Measurements from ENCODE around the gene PTGES3L.
"Not testable (repeated sequence)": the region's sequence is repeated elsewhere in the genome, so short reads cannot be mapped to it uniquely, and the experiment has no call there.

The PTGES3L gene

DNA sequence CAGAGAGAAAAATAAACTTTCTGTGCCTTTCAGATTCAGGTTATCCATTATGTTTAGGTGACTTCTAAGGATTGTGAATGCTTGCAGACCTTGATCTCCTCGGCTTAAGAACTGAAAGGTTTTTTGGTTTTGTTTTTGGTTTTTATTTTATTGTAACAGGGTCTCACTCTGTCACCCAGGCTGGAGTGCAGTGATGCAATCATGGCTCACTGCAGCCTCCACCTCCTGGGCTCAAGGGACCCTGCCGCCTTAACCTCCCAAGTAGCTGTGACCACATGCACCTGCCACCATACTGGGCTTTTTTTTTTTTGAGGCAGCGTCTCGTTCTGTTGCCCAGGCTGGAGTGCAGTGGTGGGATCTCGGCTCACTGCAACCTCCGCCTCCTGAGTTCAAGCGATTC lies 56.4 kb downstream of the PTGES3L start:
- Histone ChIP-seq H3K4me1 (ENCODE audit: control insufficient read depth, insufficient read depth, low read length) (peaks cover 32% of the 10 kb centered on the region), H3K9ac (ENCODE audit: low read length) (peak overlapping the region; percentile 51)
- H3K4me3 ChIP-seq (ENCODE audit: low read length); H3K9me3 ChIP-seq (ENCODE audit: control insufficient read depth, low read length); DNase-seq (ENCODE audit: low read depth); H3K27me3 ChIP-seq (replicated peaks; ENCODE audit: control insufficient read depth, insufficient read depth, low read length); H3K36me3 ChIP-seq (ENCODE audit: control insufficient read depth, insufficient read depth, low read length, severe bottlenecking): not testable (repeated sequence)

DNA sequence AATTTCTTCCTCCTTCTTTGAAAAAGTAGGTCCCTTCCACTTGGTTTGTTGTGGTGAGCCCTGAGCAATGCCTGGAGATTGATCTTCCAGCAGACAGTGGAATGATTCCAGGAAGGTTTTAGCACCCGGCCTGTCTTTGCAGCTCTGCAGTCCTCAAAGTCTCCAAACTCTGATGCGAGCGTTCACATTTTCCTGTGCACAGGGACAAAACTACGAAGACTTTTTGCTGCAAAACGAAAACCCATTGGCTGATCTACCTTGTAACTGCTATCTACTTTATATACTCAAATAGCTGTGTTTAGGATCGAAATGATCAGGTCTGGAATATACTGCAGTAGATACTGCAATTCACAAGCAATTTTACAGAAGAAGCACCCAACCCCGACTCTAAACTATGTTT lies 57.6 kb downstream of the PTGES3L start:
- Histone ChIP-seq H3K27me3 (replicated peaks; ENCODE audit: control insufficient read depth, insufficient read depth, low read length) (no peaks in the 10 kb centered on the region), H3K4me1 (ENCODE audit: control insufficient read depth, insufficient read depth, low read length) (peaks cover 30% of the 10 kb centered on the region), H3K4me3 (ENCODE audit: low read length) (no peak overlapping the region), H3K9ac (ENCODE audit: low read length) (peak overlapping the region; percentile 16), H3K9me3 (ENCODE audit: control insufficient read depth, low read length) (no peaks in the 10 kb centered on the region), H3K36me3 (ENCODE audit: control insufficient read depth, insufficient read depth, low read length, severe bottlenecking) (no peaks in the 10 kb centered on the region)
- no peak for DNase-seq (ENCODE audit: low read depth)

DNA sequence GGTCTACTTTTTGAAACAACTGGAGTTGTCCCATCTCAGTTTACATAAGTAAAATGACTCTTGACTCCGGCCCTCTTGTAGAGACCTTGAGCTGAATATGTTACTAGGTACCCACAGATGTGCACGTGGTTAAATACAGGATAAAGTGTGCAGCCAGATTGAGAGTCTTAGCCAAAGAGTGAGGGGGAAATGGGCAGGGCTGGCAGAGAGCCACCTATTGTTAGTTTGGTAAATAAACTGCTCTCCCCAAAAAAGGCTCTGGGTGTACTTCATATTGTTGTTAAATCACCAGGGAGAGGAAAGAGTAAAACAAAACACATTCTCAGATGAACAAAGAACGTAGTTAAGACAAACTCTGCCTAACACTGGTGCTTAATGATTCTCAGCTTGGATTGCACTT lies 59.0 kb downstream of the PTGES3L start:
- H3K4me1 ChIP-seq (ENCODE audit: control insufficient read depth, insufficient read depth, low read length) = peaks cover 30% of the 10 kb centered on the region
- DNase-seq (ENCODE audit: low read depth) = no peak
- no peak overlapping the region for H3K4me3 ChIP-seq (ENCODE audit: low read length)
- H3K9ac ChIP-seq (ENCODE audit: low read length) = no peak overlapping the region
- H3K27me3 ChIP-seq (replicated peaks; ENCODE audit: control insufficient read depth, insufficient read depth, low read length) = no peaks in the 10 kb centered on the region
- H3K9me3 ChIP-seq (ENCODE audit: control insufficient read depth, low read length) = no peaks in the 10 kb centered on the region
- H3K36me3 ChIP-seq (ENCODE audit: control insufficient read depth, insufficient read depth, low read length, severe bottlenecking) = no peaks in the 10 kb centered on the region

DNA sequence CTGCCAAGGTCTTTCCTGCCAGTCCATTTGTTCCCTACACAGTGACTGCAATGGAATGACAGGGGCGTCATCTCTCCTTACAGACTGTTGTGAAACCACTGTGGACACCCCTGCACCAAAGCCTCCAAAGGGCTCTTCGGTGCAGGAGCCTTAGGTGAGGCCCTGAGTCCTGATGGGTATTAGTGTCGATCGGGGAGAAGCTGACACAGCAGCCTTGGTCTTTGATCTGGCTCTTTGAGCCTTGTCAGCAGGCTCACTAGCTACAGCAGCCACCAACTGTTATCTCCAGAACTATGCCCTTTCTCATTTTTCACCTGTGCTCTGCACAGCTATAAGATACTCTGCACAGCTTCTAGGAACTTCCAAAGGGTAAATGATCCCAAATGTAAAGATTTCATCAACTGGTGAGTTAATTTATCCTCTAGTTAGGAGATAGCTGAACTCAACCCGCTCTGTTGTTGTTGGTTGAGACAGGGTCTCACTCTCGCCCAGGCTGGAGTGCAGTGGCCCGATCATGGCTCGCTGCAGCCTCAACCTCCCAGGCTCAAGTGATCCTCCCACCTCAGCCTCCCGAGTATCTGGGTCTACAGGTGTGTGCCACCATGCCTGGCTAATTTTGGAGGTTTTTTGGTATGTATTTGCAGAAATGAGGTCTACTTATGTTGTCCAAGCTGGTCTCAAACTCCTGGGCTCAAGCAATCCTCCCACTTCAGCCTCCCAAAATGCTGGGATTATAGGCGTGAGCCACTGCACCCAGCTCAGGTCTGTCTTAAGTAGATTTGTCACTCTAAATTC lies 59.6 kb downstream of the PTGES3L start:
- no peak for DNase-seq (ENCODE audit: low read depth)
- H3K4me1 ChIP-seq (ENCODE audit: control insufficient read depth, insufficient read depth, low read length) = peaks cover 30% of the 10 kb centered on the region
- no peak overlapping the region for H3K9ac ChIP-seq (ENCODE audit: low read length)
- H3K27me3 ChIP-seq (replicated peaks; ENCODE audit: control insufficient read depth, insufficient read depth, low read length) = no peaks in the 10 kb centered on the region
- H3K4me3 ChIP-seq (ENCODE audit: low read length) = no peak overlapping the region
- H3K36me3 ChIP-seq (ENCODE audit: control insufficient read depth, insufficient read depth, low read length, severe bottlenecking) = no peaks in the 10 kb centered on the region
- no peaks in the 10 kb centered on the region for H3K9me3 ChIP-seq (ENCODE audit: control insufficient read depth, low read length)

DNA sequence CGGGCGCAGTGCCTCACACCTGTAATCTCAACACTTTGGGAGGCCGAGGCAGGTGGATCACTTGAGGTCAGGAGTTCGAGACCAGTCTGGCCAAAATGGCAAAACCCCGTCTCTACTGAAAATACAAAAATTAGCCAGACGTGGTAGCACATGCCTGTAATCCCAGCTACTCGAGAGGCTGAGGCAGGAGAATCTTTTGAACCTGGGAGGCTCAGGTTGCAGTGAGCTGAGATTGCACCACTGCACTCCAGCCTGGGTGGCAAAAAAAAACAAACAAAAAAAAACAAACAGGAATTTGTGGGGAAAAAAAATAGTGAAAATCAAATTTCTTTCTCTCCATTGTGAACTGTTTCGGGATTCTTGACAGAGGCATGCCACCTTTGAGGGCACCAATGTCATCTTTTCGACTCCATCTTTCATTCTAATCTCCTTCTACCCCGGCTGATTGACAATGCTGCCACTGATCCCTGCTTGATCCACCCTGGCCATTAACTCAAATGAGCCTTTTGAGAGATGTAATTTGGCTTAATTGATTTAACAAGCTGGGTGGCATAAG lies 60.3 kb downstream of the PTGES3L start:
- DNase-seq (ENCODE audit: low read depth); H3K27me3 ChIP-seq (replicated peaks; ENCODE audit: control insufficient read depth, insufficient read depth, low read length): not testable (repeated sequence)
- H3K4me1 ChIP-seq (ENCODE audit: control insufficient read depth, insufficient read depth, low read length) = peaks cover 32% of the 10 kb centered on the region

DNA sequence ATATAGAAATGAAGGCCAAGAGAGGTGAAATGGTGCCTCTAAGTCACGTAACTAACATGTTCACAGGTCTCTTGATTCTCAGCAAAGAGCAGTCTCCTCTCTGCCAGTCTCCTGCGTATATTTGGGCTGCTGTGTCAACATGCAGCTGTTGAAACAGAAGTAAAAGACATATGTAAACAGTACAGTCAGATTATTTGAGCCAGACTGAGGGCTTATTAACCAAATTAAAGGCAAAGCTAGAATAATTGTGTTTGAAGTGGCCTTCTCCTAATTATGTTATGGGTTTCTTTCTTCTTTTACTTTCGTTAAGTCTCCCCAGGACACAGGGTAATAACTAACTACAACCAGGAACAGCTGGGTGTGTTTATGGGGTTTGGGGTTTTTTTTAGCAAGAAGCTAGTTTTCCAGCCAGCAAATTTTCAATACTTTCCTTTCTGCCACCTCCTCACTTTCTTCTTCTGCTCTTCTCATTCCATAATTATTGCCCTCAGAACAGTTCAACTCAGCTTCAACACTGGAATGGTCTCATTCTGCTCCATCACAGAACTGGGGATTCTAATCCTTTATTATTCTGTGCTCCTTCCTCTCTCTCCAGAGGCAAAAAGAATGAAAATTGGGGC lies 60.9 kb downstream of the PTGES3L start:
- no peaks in the 10 kb centered on the region for H3K27me3 ChIP-seq (replicated peaks; ENCODE audit: control insufficient read depth, insufficient read depth, low read length)
- H3K9me3 ChIP-seq (ENCODE audit: control insufficient read depth, low read length) = no peaks in the 10 kb centered on the region
- peak overlapping the region; percentile 19 for H3K9ac ChIP-seq (ENCODE audit: low read length)
- no peaks in the 10 kb centered on the region for H3K36me3 ChIP-seq (ENCODE audit: control insufficient read depth, insufficient read depth, low read length, severe bottlenecking)
- peaks cover 38% of the 10 kb centered on the region for H3K4me1 ChIP-seq (ENCODE audit: control insufficient read depth, insufficient read depth, low read length)
- H3K4me3 ChIP-seq (ENCODE audit: low read length) = no peak overlapping the region
- DNase-seq (ENCODE audit: low read depth) = no peak

More for the DNA sequence above, 60.3 kb downstream of the PTGES3L start:
- not testable (repeated sequence) for H3K9ac ChIP-seq (ENCODE audit: low read length); H3K9me3 ChIP-seq (ENCODE audit: control insufficient read depth, low read length); H3K4me3 ChIP-seq (ENCODE audit: low read length); H3K36me3 ChIP-seq (ENCODE audit: control insufficient read depth, insufficient read depth, low read length, severe bottlenecking)
